ENCODE results near the gene BLACAT1. TPM values are rescaled to one million over a fixed set of nuclear protein-coding genes. Genes with fewer than 3 reads are reported as not detected.

The BLACAT1 gene
- polyA plus RNA-seq, 3 donors = not detected

DNA sequence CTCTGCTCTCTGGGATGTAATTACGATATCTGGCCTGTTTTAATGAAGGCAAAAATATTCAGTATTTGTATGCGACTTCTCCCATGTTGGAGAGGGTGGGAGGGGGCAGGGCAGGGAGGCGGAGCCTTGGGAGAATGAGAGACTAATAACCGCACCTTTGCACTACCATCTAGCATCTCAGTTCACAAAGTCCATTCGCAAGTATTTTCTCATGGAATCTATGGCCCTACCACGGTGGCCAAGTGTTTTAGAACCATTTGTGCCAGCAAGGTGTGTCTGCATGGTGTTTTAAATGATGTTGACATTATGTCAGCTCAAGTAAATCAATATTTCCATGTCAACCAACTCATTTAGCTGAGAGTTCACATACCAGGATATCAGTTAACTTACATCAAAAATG, 14.3 kb upstream of the BLACAT1 start:
- 89% methylated on average over 3 of the region's 6 CpGs for WGBS (ENCODE audit: insufficient coverage)
- H3K4me2 ChIP-seq (replicated peaks; ENCODE audit: extremely low read depth, low read length, poor library complexity, severe bottlenecking) = no peak overlapping the region
- no peak overlapping the region for H3K27ac Mint-ChIP-seq
- no peaks in the 10 kb centered on the region for H3K36me3 Mint-ChIP-seq
- DNase-seq = no peak
- peaks cover 8% of the 10 kb centered on the region in 2 donors for H3K9me3 ChIP-seq (replicated peaks in 1 of 2; ENCODE audit: control insufficient read depth in 1 of 2, insufficient read depth in 1 of 2, low read length in 2 of 2)
- TF ChIP-seq, protein P1, sequence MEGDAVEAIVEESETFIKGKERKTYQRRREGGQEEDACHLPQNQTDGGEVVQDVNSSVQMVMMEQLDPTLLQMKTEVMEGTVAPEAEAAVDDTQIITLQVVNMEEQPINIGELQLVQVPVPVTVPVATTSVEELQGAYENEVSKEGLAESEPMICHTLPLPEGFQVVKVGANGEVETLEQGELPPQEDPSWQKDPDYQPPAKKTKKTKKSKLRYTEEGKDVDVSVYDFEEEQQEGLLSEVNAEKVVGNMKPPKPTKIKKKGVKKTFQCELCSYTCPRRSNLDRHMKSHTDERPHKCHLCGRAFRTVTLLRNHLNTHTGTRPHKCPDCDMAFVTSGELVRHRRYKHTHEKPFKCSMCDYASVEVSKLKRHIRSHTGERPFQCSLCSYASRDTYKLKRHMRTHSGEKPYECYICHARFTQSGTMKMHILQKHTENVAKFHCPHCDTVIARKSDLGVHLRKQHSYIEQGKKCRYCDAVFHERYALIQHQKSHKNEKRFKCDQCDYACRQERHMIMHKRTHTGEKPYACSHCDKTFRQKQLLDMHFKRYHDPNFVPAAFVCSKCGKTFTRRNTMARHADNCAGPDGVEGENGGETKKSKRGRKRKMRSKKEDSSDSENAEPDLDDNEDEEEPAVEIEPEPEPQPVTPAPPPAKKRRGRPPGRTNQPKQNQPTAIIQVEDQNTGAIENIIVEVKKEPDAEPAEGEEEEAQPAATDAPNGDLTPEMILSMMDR (IDR thresholded peaks at IDR 0.05) = no peak
- no peak overlapping the region for H3K4me3 Mint-ChIP-seq
- H3K9me3 Mint-ChIP-seq = peaks cover 7 to 19% (median 12%) of the 10 kb centered on the region in 7 donors
- intact Hi-C loops (cut with micrococcal nuclease) = no loop called here
- H3K4me3 ChIP-seq (replicated peaks in 1 of 3; ENCODE audit: low read depth in 2 of 3, low read length in 3 of 3) = no peak overlapping the region
- H3K27me3 ChIP-seq (ENCODE audit: control insufficient read depth in 2 of 2, insufficient read depth in 2 of 2, low read length in 2 of 2) = peaks cover 8 to 31% of the 10 kb centered on the region in 2 donors
- H3K36me3 ChIP-seq (replicated peaks in 1 of 2; ENCODE audit: control insufficient read depth in 1 of 2, insufficient read depth in 2 of 2, low read length in 2 of 2) = no peaks in the 10 kb centered on the region
- no peak overlapping the region for H3K9ac ChIP-seq (ENCODE audit: insufficient read depth, low read length, poor library complexity, severe bottlenecking)
- no peaks in the 10 kb centered on the region for H3K4me1 ChIP-seq (ENCODE audit: control insufficient read depth in 1 of 2, insufficient read depth in 2 of 2, low read length in 2 of 2)
- no peak overlapping the region for H3K27ac ChIP-seq (ENCODE audit: low read depth in 1 of 2, low read length in 2 of 2)
- H4K20me1 ChIP-seq (ENCODE audit: insufficient read depth, low read length) = no peaks in the 10 kb centered on the region
- no peaks in the 10 kb centered on the region for H3K79me2 ChIP-seq (ENCODE audit: insufficient read depth, low read length)
- H3K4me1 Mint-ChIP-seq = no peaks in the 10 kb centered on the region
- no peak overlapping the region for H2AFZ ChIP-seq (ENCODE audit: insufficient read depth, low read depth, low read length, poor library complexity, severe bottlenecking)
- H3K27me3 Mint-ChIP-seq (ENCODE audit: low read depth in 3 of 3) = peaks cover 32 to 50% (median 37%) of the 10 kb centered on the region in 3 donors

DNA sequence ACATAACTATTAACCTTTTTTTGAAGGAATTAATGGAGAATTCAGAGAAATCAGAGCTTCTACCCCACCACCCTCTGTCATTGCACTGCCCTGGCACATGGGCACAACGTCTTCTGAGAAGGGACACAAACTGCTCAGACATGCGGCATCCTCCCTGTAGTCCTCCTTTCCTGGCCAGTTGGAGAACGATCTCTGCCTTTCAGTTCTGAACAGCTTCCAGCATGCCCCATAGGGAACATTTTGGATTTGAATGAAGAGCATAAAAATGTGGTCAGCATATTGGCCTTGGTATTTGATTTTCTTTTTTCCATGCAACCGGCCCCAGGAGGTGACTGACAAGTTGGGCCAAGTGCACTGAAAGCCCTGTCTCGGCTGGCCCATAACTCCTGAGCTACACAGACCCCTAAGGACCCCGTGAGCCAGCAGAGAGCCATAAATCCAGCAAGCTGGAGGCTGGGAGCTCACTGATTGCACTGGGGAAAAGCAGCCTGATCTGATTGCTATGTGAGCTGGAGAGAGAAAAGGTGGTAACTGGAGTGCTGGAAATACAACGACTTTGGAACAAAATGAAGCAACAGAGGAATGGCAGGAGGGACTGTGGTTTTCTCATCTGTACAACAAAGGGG, 10.9 kb upstream of the BLACAT1 start:
- Mint-ChIP-seq H3K4me1 (no peaks in the 10 kb centered on the region), H3K9me3 (no peaks in the 10 kb centered on the region), H3K27me3 (ENCODE audit: low read depth in 3 of 3) (peaks cover 19 to 25% (median 20%) of the 10 kb centered on the region in 3 donors), H3K27ac (no peak overlapping the region), H3K36me3 (no peaks in the 10 kb centered on the region), H3K4me3 (peak overlapping the region in 1 of 2 donors; percentile 7)
- H3K27ac ChIP-seq (ENCODE audit: low read depth in 1 of 2, low read length in 2 of 2) = no peak overlapping the region
- H3K27me3 ChIP-seq (ENCODE audit: control insufficient read depth in 2 of 2, insufficient read depth in 2 of 2, low read length in 2 of 2) = peaks cover 14 to 26% of the 10 kb centered on the region in 2 donors
- H3K36me3 ChIP-seq (replicated peaks in 1 of 2; ENCODE audit: control insufficient read depth in 1 of 2, insufficient read depth in 2 of 2, low read length in 2 of 2) = no peaks in the 10 kb centered on the region
- no peak overlapping the region for H3K4me3 ChIP-seq (replicated peaks in 1 of 3; ENCODE audit: low read depth in 2 of 3, low read length in 3 of 3)
- TF ChIP-seq, protein P1 (IDR thresholded peaks at IDR 0.05) = no peak
- H2AFZ ChIP-seq (ENCODE audit: insufficient read depth, low read depth, low read length, poor library complexity, severe bottlenecking) = no peak overlapping the region
- no peaks in the 10 kb centered on the region for H4K20me1 ChIP-seq (ENCODE audit: insufficient read depth, low read length)
- WGBS (ENCODE audit: insufficient coverage) = 66% methylated on average over 7 of the region's 7 CpGs
- intact Hi-C loops (cut with micrococcal nuclease) = no loop called here
- H3K4me1 ChIP-seq (ENCODE audit: control insufficient read depth in 1 of 2, insufficient read depth in 2 of 2, low read length in 2 of 2) = no peaks in the 10 kb centered on the region
- H3K79me2 ChIP-seq (ENCODE audit: insufficient read depth, low read length) = no peaks in the 10 kb centered on the region
- no peak for DNase-seq
- no peak overlapping the region for H3K9ac ChIP-seq (ENCODE audit: insufficient read depth, low read length, poor library complexity, severe bottlenecking)
- H3K9me3 ChIP-seq (replicated peaks in 1 of 2; ENCODE audit: control insufficient read depth in 1 of 2, insufficient read depth in 1 of 2, low read length in 2 of 2) = no peaks in the 10 kb centered on the region
- H3K4me2 ChIP-seq (replicated peaks; ENCODE audit: extremely low read depth, low read length, poor library complexity, severe bottlenecking) = no peak overlapping the region

Measured in CD14-positive monocyte (primary cell).